CD4-positive, alpha-beta T cell treated with Interleukin-1 beta for 1 hour (primary cell): ENCODE measurements around the gene HMCN1.
"Not testable (repeated sequence)": the region's sequence is repeated elsewhere in the genome, so short reads cannot be mapped to it uniquely, and the experiment has no call there.

Experiments
- DNase-seq, 2 donors: peaks; one replicate each; pipeline ENCODE4 v3.0.0-alpha.2; 2020 to 2022

Gene HMCN1

DNA sequence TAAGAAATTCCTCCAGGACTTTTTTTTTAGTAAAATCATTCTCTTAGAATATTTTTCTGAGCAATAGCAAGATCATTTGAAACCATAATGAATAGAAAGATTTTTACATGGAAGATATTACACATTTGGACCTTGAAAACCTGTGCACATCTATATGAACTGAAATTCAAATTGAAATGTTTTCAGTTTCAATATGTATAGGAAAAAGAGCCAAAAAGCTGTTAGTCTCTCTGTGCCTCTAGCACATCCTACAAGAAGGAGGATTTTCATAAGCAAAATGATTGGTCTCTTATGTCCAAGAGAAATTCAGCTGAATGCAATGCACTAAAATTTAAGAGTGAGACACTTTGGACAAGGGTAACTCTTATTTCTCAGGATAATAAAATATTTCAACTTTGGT, 8.2 kb downstream of the HMCN1 start:
- no peak for DNase-seq

DNA sequence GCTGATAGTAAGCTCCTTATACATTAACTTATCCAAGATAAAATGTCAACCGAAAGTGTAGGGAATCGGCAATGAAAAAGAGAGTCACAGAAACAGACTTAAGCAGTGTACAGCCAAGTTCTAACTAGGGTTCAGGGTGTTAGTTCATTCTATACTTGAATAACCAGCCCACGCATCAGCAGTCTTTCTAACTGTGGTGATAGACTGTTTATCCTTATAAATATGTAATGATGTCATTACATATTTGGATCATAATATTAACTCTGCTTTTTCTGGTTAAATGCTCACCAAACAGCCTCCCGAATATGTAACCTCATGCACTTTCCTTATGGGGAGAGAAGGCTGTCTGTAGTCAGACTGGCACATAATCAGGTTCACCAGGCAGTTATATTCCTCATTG, 11.0 kb downstream of the HMCN1 start:
- DNase-seq: no peak

DNA sequence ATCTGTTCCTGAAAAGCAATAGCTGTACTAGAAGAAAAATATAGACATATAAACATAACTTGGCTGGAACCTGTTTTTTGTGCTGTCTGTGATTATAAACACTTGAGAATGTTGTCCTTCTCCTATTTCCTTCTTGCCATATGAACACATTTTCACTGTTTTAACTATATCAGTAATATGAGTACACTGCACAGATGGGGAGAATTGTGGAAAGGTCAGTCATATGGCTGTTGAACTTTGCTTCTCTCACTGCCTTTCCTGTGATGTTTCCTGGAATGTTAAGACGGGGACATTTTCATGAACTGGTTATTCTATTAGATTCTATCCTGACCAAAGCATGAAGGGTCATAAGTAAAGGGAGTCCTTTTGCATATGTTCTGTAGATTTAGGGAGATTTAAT, 24.9 kb downstream of the HMCN1 start:
- DNase-seq: no peak

DNA sequence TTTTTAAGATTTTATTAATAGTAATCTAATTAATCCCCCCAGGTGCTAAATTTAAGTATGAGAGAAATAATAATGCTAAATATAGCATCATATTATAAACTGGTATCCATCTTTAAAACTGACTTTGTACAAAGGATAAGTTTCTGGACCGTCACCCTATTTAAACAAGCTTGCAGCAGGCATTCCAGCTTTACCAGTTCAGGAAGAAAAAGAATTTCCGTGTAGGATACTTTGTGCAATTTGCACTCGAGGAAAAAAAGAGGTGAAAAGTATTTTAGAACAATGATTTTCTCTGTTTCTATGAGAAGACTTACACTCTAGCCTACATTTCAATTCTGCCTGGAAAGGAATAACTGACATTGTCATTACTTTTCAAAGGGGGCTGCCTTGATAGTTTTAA, 27.6 kb downstream of the HMCN1 start:
- DNase-seq: no peak

DNA sequence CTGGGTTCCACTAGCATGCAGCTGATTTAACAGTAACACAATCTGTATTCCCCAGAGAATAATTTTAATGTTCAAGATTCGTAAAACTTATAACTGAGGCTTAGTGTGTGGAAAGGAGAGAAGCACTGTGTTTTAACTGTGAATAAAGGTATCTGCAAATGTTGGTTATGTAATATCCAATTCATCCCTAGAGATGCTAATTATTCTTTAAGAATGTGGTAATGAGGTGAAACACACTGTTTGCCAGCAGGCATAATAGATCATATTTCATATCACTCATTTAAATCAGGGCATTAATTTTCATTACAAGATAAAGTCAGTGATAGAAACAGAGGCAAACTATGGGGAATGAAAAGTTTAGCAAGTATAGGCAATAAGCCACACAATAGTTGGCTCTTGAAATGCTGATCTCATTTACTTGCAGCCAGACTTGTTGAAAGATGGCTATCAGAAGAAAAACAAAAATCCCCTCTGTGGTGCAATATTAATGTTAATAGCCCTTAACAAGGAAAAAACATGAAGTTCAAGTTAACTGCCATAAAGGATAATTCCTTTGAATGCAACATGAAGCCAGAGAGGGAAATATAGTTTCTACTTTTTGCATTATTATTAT, 33.4 kb downstream of the HMCN1 start:
- DNase-seq: no peak

DNA sequence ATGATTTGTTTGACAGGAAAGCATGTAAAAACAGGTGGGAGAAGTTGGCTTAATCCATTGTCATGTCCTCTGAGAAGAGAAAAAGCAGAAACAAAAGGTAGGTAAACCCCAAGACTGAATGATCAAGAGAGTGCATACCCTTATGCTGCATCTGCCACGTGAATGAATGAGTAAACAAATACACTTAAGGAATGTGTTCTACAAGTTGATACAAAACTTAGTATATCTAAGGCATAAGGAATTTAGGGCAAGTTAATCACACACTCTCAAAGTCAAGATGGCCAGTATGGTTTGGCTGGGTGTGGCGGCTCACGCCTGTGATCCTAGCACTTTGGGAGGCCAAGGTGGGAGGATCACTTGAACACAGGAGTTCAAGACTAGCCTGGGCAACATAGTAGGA, 34.2 kb downstream of the HMCN1 start:
- no peak for DNase-seq

DNA sequence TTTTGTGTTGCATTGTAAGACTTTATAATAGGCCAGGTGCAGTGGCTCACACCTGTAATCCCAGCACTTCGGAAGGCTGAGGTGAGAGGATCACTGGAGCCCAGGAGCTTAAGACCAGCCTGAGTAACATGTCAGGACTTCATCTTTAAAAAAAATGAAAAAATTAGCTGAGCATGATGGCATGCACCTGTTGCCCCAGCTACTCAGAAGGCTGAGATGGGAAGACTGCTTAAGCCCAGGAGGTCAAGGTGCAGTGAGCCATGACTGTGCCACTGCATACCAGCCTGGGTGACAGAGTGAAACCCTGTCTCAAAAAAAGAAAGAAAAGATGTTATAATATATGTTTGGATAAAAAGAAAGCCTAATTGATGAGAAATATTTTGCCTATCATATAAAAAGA, 34.9 kb downstream of the HMCN1 start:
- DNase-seq: no peak

DNA sequence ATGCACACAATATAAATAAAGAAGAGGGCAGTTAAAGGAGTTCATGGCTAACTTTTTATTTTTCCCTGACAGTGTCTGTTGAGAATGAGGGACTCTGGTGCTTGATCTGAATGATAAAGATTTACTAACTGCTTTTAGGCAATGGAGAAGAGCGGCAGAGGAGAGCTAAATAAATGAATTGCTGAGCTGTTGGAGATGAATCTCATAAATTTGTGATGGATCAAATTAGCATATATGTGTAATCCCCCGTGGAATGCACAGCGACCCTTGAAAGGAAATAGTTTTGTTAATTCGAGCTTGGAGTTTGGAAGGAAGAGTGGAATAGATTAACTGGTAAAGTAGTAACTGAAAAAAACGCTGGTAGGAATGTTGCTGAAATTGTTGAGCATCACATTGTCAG, 40.2 kb downstream of the HMCN1 start:
- no peak for DNase-seq

DNA sequence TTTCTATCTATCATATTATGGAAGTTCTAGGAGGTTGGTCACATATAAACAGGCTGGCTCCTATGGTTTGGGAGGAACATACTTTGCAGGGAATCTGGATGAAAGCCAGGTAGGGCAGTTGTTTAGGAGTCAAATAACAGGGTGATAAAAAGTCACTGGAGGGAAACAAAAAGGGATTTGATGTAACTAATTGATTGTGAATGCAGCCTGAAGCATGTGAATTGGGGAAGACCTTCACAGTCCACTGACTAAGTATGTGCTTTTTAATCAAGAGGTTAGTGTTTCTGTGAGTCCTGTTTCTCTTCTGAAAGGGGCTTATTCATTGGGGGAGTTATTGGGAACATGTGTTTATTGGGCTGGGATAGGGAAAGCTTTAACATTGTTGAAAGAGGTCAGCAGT, 41.3 kb downstream of the HMCN1 start:
- DNase-seq: no peak

DNA sequence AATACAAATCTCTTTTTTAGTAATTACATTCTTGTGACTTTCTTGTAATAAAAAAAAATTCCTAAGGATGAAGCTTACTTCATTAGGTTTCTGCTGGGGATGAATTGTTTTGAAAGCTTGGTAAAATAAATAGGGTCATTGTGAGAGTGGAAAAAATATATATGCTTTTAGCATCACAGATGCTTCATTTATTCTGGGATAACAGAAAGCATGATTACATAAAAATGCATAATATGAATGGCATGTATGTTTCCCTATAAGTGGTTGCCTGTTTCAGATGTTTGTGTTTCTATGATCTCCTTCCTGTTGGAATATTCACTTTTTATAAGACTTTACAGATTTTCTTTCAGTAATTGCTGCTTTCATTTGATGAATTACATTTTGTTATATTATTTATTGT, 42.3 kb downstream of the HMCN1 start:
- DNase-seq: no peak

DNA sequence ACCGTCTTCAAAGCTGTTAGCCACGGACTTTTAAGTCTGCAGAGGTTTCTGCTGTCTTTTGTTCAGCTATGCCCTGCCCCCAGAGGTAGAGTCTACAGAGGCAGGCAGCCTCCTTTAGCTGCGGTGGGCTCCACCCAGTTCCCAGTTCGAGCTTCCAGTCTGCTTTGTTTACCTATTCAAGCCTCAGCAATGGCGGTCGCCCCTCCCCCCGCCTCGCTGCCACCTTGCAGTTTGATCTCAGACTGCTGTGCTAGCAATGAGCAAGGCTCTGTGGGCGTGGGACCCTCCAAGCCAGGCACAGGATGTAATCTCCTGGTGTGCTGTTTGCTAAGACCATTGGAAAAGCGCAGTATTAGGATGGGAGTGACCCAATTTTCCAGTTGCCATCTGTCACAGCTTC, 49.7 kb downstream of the HMCN1 start:
- DNase-seq: not testable (repeated sequence)

DNA sequence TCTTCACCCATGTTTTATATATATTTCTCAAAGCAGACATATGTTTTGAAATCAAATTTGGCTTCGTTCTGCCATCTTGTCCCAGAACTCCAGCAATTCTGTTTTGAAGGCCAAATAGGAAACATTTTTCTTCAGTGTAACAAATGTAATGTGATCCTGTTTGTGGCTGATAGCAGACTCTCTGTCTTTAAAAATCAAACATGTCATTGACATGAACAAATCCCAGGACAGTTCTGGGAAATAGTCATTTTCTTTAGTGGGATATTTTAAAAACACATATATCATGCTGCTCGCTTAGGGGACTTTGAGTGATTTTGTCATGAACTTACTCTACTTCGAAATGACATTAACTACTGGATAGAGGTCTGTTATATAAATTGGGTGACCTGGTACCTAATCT, 51.4 kb downstream of the HMCN1 start:
- no peak for DNase-seq

DNA sequence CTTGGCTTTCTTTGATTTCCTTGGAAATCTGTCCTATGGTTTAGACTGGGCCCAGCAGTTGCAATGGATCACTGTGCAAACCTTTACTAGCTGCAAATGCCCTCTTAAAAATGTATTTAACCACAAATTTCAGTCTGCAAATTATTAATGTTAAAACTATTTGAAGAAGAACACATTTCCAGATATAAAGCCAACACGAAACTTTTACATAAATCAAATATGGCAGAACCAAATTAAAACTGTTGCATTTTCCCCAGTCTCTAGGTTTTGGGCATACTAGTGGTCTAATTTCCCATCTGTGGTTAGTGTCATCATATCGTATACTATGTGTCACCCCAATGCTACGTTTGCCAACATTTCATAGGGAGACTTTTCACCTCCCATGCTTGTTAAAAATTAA, 52.3 kb downstream of the HMCN1 start:
- no peak for DNase-seq

DNA sequence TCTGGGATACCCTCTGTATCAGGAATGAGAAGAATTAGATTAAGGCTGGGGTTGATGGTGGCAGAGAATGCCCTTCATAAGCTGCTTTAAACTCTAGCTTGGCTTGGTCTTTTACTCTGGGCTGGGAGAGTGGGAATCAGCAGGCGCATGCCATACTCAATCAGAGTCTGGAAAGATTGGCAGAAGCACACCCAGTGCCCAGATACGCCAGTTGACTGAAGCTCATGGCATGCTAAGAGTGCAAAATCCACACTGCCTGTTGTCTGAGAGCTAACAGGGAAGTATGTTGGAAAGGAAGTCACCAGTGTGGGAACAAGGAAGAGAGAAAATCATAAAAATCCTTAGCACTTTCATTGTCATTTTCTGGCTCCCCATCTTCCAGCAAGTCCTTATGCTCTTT, 53.0 kb downstream of the HMCN1 start:
- no peak for DNase-seq

DNA sequence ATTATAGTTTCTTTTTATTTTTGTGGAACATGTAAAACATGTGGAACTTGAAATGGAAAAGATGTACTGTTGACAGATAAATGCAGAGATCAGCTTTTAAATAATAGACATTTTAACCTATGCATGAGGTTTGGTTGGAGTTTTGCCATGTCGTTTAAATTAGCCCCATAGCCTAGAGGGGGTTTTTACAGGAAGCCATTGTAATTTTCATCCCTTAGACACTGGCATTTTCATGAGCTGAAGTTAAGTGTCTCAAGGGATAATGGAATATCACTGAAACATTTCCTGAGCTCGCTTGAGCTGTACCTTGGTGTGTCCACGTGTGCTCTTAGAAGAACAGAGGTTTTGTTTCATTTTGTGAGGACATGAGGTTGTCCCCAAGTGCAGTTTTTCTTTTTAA, 54.2 kb downstream of the HMCN1 start:
- no peak for DNase-seq

DNA sequence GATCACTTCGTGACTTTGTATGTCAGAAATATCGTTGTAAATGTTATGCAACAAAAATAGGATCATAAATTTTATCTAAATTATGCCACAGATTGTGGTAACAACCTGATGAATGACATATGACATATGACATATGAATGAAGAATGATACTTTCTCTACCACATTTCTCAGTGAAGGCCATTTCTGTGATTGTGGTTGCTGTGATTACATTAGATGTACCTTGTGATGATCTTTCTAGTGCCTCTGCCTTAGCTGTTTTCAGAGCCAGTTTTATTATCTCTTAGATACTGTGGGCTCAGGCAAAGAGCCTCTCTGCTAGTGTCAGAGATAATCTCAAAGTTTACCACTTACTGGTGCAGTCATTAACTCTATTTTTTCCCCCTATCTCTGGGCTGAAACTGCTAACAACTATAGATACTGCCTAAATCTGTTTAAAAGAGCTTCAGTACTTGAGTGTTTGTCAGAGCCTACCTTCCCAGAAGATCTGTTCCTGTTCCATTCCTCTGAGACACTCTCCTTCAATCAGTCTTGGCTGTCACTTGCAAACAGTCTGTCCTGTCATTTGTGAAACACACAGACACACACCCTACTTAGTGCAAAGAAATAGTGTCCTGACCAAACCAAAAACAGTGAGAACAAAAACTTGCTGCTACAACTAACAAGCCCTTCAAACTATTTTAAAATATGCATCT, 55.5 kb downstream of the HMCN1 start:
- DNase-seq: no peak

DNA sequence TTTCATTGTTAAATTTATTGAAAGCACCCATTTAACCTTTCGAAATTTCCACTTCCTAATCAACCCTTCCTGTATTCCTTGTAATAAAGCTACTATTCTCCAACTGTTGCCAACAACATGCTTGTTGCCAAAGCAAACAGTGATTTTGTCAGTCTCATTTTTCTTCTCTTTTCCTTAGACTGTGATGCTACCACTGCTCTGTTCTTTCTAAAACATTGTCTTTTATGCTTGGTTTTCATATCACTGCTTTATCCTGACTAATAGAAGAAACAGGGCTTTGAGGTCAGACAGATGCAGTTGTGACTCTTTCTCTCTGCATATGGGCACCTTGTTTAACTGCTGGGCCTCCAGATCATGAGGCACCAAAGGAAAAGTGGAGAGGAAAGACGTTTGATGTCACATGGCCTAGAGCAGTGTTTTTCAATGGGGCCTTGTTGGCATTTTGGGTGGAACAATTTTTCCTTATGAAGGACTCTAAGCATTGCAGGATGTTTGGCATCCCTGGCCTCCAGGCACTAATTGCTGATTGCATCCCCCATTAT, 56.1 kb downstream of the HMCN1 start:
- DNase-seq: no peak

DNA sequence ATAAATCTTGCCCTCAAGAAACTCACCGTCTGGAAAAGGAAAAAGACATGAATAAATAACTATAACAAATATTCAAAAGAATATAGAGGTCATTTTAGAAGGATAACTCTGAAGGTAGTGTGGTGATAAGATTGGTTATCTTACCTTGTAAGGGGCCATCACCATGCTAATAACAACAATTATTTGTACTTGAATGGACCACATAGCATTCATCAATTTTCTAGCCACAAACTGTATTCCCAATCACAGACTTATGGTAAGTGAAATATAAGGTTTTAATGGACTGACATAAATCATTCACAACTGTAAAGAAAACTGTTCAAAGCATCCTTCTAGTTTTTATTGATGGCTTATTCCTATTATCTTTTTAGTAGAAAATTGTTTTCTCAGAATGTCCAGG, 57.8 kb downstream of the HMCN1 start:
- no peak for DNase-seq

DNA sequence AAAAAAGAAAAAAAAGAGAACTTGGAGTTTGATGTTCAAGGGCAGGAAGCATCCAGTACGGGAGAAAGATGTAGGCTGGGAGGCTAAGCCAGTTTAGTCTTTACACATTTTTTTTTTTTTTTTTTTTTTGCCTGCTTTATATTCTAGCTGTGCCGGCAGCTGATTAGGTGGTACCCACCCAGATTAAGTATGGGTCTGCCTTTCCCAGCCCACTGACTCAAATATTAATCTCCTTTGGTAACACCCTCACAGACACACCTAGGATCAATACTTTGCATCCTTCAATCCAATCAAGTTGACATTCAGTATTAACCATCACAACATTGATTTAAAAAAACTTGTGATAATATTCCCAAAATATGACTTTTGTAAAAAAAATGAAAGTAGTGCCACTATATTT, 60.3 kb downstream of the HMCN1 start:
- not testable (repeated sequence) for DNase-seq

DNA sequence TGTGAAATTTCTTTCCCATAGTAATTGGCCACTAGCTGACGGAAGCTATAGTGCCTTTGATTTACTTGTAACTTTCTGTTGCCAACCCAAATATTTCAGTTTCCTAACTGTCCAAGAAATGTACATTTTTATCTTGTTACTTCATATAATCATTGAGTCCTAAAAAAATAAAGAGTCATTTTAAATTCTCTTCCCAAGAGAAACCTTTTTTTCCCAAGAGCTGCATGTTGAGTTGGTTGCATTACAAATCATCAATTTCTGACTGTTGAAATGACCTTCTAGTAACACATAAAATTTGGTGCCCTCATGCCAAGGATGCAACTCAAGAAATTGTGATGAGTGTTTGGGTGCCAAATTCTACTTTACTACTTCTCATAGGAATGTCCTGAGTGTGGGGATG, 61.0 kb downstream of the HMCN1 start:
- no peak for DNase-seq

DNA sequence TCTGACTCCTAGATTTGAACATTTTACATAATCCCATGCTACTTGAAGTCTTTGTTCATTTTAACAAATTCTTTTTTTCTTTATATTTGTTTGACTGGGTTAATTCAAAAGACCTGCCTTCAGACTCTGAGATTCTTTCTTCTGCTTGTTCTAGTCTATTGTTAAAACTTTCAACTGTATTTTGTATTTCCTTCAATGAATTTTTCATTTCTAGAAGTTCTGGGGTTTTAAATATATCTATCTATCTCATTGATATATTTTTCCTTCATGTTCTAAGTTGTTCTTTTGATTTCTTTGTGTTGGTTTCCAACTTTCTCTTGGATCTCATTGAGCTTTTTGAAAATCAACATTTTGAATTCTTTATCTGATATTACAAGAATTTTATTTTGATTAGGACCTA, 64.3 kb downstream of the HMCN1 start:
- DNase-seq: no peak

DNA sequence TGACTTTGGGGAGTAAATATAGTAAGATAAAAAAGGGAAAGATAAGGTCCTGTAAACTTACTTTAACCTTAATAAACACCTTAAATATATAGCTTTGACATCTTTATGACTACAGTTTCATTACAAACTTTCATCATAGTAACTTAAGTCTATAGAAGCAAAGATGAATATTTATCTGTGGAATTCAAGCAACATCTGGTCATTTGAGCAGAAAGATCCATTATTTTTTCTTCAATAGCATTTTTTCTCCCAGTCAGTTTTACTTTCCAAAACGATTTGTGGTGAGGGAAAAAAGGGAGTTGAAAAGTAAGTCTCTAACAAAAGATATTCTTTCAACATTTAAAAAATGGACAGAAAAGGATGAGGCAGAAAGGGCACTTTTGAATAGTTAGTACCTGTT, 69.0 kb downstream of the HMCN1 start:
- no peak for DNase-seq

DNA sequence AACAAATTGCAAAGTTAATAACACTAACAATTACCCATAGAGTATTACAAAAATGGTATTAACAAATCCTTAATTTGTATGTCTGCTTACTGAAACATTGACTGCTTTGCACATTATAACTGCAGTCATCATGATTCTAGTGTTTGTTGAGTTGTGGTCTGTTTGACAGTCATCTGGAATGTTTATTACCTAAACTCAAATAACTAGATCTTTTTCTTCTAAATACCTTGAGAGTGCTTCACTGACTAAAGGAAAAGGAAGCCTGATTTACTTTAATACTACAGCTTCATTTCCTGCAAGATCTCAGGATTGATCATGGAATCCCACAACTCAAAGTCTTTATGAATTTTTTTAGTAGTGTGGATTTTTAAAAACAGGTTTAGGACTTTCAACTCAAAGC, 70.0 kb downstream of the HMCN1 start:
- DNase-seq: no peak

DNA sequence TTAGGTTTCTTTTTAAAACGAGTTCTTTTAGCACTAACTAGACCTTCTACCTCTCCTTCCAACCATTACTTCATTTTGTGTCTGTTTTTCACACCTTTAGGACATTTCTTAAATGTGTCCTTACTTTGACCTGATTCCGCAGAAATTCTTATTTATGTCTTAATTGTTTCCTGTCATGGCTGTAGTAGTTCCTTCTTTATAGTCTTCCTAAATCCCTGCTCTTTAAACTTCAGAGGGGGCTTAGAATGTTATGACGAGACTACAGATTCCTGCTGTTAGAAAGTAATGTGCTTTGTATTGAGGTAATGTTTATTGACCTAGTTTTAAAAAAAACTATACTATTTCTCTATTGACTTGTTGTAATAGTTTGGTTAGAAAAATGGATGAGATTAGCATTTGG, 70.4 kb downstream of the HMCN1 start:
- no peak for DNase-seq

DNA sequence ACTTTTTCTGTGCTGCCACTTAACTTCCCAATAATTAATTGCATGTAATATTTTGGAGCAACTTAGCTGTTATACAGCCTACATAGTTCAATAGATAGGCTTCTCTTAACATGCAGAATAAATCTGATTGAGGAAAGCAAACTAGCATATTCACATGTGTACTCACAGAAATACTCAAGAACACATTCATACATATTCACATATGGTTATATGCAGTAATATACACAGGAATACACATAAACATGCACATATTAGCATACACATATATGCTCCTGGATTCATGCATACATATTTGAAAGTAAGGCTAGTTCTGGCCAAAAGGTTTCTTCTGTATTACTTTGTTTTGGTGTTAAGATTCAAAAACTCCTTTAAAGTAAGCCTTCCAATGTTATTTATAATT, 73.1 kb downstream of the HMCN1 start:
- DNase-seq: no peak
